GM19193 (cell line): ENCODE measurements around the gene PARVB.

ENCODE experiments used
- POLR2A ChIP-seq: IDR thresholded peaks from 4 replicates; pipeline ENCODE4 v1.6.1; 2011; ENCODE audit not compliant: insufficient read depth, insufficient read length; ENCODE audit errors: extremely low read depth

PARVB gene

GRCh38 chr22:44112191-44112590 lies 88.1 kb downstream of the PARVB start:
- no peak for TF ChIP-seq POLR2A

GRCh38 chr22:44116331-44116730 lies 92.2 kb downstream of the PARVB start:
- TF ChIP-seq POLR2A: no peak

GRCh38 chr22:44116755-44117684 lies 92.9 kb downstream of the PARVB start:
- TF ChIP-seq POLR2A: no peak

- no peak for TF ChIP-seq POLR2A
These were observed 93.6 kb downstream of the PARVB start for GRCh38 chr22:44117746-44118145.

GRCh38 chr22:44118645-44119315 lies 94.7 kb downstream of the PARVB start:
- TF ChIP-seq POLR2A: no peak

- TF ChIP-seq POLR2A: no peak
These were observed 95.7 kb downstream of the PARVB start for GRCh38 chr22:44119669-44120313.

- TF ChIP-seq POLR2A: no peak
These were observed 96.2 kb downstream of the PARVB start for GRCh38 chr22:44120314-44120704.

GRCh38 chr22:44125421-44125820 lies 101.3 kb downstream of the PARVB start:
- no peak for TF ChIP-seq POLR2A

GRCh38 chr22:44126807-44127206 lies 102.7 kb downstream of the PARVB start:
- TF ChIP-seq POLR2A: no peak

GRCh38 chr22:44127356-44127755 lies 103.3 kb downstream of the PARVB start:
- no peak for TF ChIP-seq POLR2A

- no peak for TF ChIP-seq POLR2A
These were observed 105.0 kb downstream of the PARVB start for GRCh38 chr22:44128958-44129618.

- TF ChIP-seq POLR2A: no peak
These were observed 105.5 kb downstream of the PARVB start for GRCh38 chr22:44129619-44129976.

- no peak for TF ChIP-seq POLR2A
These were observed 106.1 kb downstream of the PARVB start for GRCh38 chr22:44130076-44130711.

- TF ChIP-seq POLR2A: no peak
These were observed 107.3 kb downstream of the PARVB start for GRCh38 chr22:44131412-44131811.
